ENCODE data around the gene LPP. TPM values are rescaled to one million over a fixed set of nuclear protein-coding genes. Genes with fewer than 3 reads are reported as not detected.
A peak's percentile ranks its signal among the peaks of the same experiment; 100 is the strongest.

The LPP gene
- total RNA-seq, 1 donor = 77.4 TPM

DNA sequence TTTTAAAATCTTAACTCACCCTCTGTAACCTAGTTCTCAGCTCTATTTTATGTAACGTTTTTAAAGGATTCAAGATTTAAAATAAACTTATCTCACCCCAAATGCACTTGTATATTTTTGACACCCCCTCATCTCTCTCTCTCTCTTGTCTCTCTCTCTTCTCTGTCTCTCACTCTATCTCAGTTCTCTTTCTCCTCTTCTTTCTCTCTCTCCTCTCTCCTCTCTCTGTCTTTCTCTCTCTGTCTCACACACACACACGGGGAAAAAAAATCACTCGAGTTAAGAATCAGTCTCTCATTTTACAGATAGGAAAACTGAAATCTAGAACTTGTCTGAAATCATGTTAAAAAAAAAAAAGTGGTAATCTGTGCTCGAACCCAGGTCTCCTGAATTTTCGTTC is 108.5 kb downstream of the LPP start:
- peaks cover 83% of the 10 kb centered on the region for H3K4me1 ChIP-seq (ENCODE audit: insufficient read depth, low read length)
- H3K27me3 ChIP-seq (ENCODE audit: insufficient read depth, low read length) = no peaks in the 10 kb centered on the region
- no peak overlapping the region for H2AFZ ChIP-seq (ENCODE audit: low read length)
- H3K4me2 ChIP-seq (ENCODE audit: insufficient read depth, low read length) = peak overlapping the region; percentile 38
- H3K4me3 ChIP-seq (ENCODE audit: insufficient read depth, low read length) = no peak overlapping the region
- H3K27ac ChIP-seq (ENCODE audit: low read depth, low read length) = peak overlapping the region; percentile 89
- no peak for DNase-seq (ENCODE audit: insufficient read length, low spot score, missing footprints)
- no peaks in the 10 kb centered on the region for H4K20me1 ChIP-seq (ENCODE audit: insufficient read depth, low read length)
- no peaks in the 10 kb centered on the region for H3K9me3 ChIP-seq (ENCODE audit: low read depth, low read length)
- TF ChIP-seq, protein P1, sequence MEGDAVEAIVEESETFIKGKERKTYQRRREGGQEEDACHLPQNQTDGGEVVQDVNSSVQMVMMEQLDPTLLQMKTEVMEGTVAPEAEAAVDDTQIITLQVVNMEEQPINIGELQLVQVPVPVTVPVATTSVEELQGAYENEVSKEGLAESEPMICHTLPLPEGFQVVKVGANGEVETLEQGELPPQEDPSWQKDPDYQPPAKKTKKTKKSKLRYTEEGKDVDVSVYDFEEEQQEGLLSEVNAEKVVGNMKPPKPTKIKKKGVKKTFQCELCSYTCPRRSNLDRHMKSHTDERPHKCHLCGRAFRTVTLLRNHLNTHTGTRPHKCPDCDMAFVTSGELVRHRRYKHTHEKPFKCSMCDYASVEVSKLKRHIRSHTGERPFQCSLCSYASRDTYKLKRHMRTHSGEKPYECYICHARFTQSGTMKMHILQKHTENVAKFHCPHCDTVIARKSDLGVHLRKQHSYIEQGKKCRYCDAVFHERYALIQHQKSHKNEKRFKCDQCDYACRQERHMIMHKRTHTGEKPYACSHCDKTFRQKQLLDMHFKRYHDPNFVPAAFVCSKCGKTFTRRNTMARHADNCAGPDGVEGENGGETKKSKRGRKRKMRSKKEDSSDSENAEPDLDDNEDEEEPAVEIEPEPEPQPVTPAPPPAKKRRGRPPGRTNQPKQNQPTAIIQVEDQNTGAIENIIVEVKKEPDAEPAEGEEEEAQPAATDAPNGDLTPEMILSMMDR (IDR thresholded peaks at IDR 0.05; ENCODE audit: extremely low read depth, low read depth, low read length) = no peak
- peaks cover 50% of the 10 kb centered on the region for H3K79me2 ChIP-seq (ENCODE audit: insufficient read depth, low read length)
- H3K36me3 ChIP-seq (ENCODE audit: insufficient read depth, low read length) = no peaks in the 10 kb centered on the region

DNA sequence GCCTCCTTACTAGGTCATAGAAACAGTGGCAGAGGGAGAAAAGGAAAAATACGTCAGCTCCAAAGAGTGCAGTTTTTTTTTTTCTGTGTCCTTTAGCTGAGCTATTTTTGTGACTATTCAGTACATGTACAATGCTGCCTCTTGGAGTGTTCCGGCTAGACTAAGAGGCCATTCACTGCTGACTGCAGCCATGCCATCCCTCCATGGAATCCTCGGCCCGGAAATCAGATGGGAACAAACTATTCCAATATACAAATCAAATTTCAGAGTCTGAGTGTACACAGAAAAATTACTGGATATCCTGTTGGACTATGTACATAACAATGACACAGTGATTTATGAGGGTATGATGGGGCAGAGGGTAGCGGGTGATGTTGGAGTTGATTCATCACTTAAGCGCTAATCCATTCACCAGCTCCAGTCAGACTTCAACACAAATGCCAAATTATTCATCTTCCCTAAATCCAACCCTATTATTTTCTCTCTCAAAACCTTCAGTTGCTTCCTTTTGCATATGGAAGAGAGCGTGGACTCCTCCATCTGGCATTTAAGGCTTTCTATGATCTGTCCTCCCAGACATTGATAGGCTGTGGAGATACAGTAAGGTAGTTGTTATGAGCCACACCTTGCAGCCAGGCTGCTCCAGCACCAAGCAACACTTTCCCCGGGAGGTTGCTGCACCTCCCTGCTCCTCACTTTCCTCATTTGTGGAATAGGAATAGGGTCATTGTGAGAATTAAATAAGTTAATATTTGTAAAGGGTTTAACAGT is 109.1 kb downstream of the LPP start:
- peak overlapping the region; percentile 88 for H3K4me2 ChIP-seq (ENCODE audit: insufficient read depth, low read length)
- H3K4me3 ChIP-seq (ENCODE audit: insufficient read depth, low read length) = no peak overlapping the region
- H3K36me3 ChIP-seq (ENCODE audit: insufficient read depth, low read length) = no peaks in the 10 kb centered on the region
- TF ChIP-seq, protein P1 (IDR thresholded peaks at IDR 0.05; ENCODE audit: extremely low read depth, low read depth, low read length) = no peak
- H4K20me1 ChIP-seq (ENCODE audit: insufficient read depth, low read length) = no peaks in the 10 kb centered on the region
- peak; percentile 64 for DNase-seq (ENCODE audit: insufficient read length, low spot score, missing footprints)
- peaks cover 50% of the 10 kb centered on the region for H3K79me2 ChIP-seq (ENCODE audit: insufficient read depth, low read length)
- no peaks in the 10 kb centered on the region for H3K9me3 ChIP-seq (ENCODE audit: low read depth, low read length)
- no peaks in the 10 kb centered on the region for H3K27me3 ChIP-seq (ENCODE audit: insufficient read depth, low read length)
- peak overlapping the region; percentile 89 for H3K27ac ChIP-seq (ENCODE audit: low read depth, low read length)
- H2AFZ ChIP-seq (ENCODE audit: low read length) = no peak overlapping the region
- H3K4me1 ChIP-seq (ENCODE audit: insufficient read depth, low read length) = peaks cover 84% of the 10 kb centered on the region

DNA sequence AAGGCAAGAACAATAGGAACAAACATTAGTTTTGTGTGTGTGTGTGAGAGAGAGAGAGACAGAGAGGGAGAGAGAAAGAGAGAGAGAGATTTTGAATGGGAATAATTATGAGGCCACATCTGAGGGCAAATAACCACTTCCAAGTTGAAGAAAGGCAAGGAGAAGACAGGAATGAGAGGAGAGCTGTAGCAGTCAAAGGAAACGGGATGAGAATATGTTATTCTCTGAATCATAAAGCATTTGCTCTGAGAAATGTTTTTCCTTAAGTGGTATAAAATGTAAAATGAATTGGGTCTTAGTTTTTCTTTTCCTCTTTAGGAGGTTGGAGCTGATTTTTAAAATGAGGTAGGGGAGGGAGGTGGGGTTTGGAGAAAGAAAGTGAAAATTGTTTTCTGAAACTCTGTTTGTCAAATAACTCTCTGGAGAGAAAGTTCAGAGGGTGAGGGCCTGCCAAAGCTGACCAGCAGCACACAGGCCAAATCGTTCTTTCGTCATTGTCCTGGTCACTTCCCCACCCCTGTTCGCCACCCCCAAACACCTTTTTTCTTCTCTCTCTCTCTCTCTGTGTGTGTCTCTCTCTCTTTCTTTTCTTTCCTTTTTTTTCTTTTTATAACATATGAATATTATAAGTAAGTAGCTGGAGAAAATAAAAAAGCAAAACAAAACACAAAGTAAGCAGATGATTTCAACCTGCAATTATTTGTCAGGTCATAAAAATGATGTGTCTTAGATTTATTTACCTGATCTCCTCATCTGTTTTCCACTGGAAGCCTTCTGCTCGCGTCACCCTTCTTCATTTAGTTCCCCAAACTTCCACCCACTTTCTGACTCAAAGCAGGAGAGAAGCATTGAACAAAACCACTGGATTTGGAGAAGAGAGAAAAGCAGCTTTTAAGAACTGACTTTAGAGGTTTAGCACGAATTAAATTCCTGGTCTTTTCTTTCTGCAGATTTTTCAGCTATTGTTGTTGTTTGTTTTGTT is 110.6 kb downstream of the LPP start:
- Histone ChIP-seq H3K36me3 (ENCODE audit: insufficient read depth, low read length) (no peaks in the 10 kb centered on the region), H3K27me3 (ENCODE audit: insufficient read depth, low read length) (no peaks in the 10 kb centered on the region), H3K4me1 (ENCODE audit: insufficient read depth, low read length) (peaks cover 86% of the 10 kb centered on the region), H3K4me3 (ENCODE audit: insufficient read depth, low read length) (no peak overlapping the region), H2AFZ (ENCODE audit: low read length) (no peak overlapping the region), H3K27ac (ENCODE audit: low read depth, low read length) (peak overlapping the region; percentile 89), H3K79me2 (ENCODE audit: insufficient read depth, low read length) (peaks cover 48% of the 10 kb centered on the region), H4K20me1 (ENCODE audit: insufficient read depth, low read length) (no peaks in the 10 kb centered on the region), H3K9me3 (ENCODE audit: low read depth, low read length) (no peaks in the 10 kb centered on the region), H3K4me2 (ENCODE audit: insufficient read depth, low read length) (peak overlapping the region; percentile 88)
- TF ChIP-seq, protein P1 (IDR thresholded peaks at IDR 0.05; ENCODE audit: extremely low read depth, low read depth, low read length) = no peak
- DNase-seq (ENCODE audit: insufficient read length, low spot score, missing footprints) = no peak
